ENCODE data around the gene BTBD2.

Gene BTBD2

DNA sequence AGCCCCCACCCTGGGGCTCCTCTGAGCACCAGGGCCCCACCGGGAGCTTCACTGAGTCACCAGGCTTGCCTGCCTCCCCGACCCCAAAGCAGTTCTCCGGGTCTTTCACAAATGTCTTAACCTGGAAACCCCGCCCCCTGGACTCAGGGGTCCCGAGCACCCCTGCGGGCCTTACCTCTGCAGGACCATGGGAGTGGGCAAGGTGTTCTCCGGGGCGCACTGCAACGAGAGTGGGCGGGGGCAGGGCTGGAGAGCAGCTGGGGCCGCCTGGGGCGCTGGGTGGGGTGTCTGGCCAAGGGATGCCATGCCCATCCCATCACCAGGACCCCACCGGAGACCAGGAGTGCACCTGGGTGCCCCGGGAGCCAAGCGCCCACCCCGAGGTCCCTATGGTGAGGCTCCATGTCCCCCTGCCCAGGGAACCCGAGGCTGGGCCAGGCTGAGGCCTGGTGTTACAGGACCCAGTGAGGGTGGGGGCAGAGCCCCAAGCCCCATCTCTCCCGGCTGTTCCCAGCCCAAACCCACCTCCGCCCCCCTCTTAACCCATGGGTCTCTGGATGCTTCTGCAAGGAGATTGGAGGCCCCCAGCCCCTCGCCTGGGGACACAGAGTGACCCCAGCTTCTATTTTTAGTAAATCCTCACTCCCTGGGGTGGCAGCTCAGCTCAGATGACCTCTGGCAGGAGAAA is 24.6 kb upstream of the BTBD2 start:
- DNase-seq (ENCODE audit: low spot score), result no peak
- in situ Hi-C loops (cut with MboI; ENCODE audit: low sequenced_read_pairs, unreplicated experiment), result no loop called here
- TF ChIP-seq, protein P1, sequence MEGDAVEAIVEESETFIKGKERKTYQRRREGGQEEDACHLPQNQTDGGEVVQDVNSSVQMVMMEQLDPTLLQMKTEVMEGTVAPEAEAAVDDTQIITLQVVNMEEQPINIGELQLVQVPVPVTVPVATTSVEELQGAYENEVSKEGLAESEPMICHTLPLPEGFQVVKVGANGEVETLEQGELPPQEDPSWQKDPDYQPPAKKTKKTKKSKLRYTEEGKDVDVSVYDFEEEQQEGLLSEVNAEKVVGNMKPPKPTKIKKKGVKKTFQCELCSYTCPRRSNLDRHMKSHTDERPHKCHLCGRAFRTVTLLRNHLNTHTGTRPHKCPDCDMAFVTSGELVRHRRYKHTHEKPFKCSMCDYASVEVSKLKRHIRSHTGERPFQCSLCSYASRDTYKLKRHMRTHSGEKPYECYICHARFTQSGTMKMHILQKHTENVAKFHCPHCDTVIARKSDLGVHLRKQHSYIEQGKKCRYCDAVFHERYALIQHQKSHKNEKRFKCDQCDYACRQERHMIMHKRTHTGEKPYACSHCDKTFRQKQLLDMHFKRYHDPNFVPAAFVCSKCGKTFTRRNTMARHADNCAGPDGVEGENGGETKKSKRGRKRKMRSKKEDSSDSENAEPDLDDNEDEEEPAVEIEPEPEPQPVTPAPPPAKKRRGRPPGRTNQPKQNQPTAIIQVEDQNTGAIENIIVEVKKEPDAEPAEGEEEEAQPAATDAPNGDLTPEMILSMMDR (IDR thresholded peaks at IDR 0.05; ENCODE audit: borderline replicate concordance, control extremely low read depth, extremely low read depth, insufficient read depth, missing control alignments), result no peak

DNA sequence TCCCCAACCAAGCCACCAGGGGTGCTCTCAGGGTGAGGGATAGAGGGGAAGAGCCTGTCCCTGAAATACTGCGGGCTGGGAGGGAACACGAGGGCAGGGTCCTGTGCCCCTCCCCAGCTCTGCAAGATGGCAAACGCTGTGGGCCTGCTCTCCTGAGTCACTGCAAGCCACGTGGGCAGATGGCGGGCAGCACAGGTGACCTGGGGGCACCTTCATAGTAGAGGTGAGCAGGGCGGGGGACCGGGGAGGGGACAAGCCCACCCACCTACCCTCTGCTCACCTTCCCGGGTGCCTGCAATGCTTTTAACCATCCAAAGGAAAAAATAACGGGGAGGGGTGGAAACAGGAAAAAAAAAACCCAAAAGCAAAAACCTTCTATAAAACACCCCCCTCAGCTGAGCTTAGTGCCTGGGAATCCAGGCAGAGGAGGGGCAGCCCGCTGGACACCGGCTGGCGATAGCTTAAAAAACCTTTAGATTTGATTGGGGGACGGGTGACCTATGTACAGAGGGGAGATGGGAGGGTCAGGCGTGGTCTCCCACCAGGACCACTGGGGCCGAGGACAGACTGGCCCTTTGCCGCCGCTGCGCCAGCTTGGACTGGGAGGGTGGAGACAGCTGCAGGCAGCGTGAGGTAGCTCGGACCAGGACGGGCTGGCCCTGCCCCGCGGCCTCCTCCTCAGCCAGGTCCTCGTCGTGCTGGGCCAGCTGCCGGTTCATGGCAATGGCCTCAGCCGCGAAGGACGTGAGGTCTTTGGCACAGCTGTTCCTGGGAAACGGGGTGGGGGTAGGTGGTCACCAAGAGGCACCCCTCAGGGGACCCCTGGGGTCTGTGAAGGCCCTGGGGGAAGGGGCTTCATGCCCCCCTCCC is 23.8 kb upstream of the BTBD2 start:
- DNase-seq (ENCODE audit: low spot score), result no peak
- in situ Hi-C loops (cut with MboI; ENCODE audit: low sequenced_read_pairs, unreplicated experiment), result no loop called here
- TF ChIP-seq, protein P1 (IDR thresholded peaks at IDR 0.05; ENCODE audit: borderline replicate concordance, control extremely low read depth, extremely low read depth, insufficient read depth, missing control alignments), result no peak

DNA sequence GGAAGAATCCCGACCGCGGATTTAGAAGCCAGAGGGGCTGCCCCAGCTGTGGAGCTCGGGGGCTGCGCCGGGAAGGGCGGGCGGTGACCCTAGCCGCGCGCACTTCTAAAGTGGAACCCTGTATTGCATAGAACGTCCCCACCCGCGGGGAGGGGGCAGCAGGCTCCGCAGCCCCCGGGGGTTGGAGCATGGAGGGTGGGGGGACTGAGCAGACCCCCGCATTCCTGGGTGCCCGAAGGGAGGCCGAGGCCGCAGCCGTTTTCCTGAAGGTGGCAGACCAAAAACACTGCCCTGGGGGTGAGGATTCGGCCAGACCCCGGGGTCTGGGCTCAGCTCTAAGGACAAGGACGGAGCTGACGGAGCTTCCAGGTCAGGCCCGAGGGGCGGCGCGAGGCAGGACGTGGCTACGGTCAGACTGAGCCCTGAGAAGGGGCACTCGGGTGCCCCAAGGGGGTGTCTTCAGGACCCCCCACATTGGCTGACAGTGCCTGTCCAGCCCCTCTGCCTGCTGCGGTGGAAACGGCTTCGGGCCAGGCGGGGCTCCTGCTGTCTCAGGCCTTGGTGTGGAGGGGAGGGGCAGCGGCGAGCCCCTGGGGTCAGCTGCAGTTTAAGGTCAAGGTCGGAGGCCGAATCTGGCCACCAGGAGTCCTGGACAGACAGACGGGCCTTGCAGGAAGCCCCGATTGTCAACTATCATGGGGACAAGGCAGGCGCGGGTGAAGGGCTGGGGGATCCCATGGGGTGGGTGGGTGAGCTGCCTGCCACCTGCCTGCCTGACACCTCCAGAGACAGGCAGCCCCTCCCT is 23.0 kb upstream of the BTBD2 start:
- TF ChIP-seq, protein P1 (IDR thresholded peaks at IDR 0.05; ENCODE audit: borderline replicate concordance, control extremely low read depth, extremely low read depth, insufficient read depth, missing control alignments), result no peak
- in situ Hi-C loops (cut with MboI; ENCODE audit: low sequenced_read_pairs, unreplicated experiment), result no loop called here
- no peak for DNase-seq (ENCODE audit: low spot score)

DNA sequence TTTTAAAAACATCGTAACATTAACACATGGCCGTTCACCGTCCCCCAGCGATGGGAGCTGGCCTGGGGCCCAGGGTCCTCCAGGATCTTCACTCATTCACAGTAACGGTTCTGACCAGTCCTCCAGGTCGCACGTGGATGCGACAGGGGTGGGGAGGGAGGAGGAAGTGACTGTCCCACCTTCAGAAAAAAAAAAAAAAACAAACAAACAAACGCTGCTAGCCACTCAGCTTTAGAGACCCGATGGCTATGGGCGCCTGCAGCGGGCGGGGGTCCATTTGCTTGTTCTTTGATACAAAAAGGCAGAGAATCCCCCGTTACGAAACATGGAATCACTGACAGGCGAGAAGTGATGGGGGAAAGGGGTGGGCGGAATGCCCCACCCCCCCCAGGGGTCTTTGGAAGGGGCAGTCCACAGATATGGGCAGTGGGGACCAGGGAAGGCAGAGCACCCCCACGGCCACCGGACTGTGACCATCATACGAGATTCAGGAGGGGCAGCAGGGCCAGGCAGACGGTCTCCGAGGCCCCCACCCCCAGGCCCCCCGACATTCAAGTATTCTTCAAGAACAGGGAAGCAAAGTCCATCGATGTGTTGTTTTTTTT is 22.2 kb upstream of the BTBD2 start:
- TF ChIP-seq, protein P1 (IDR thresholded peaks at IDR 0.05; ENCODE audit: borderline replicate concordance, control extremely low read depth, extremely low read depth, insufficient read depth, missing control alignments), result no peak
- in situ Hi-C loops (cut with MboI; ENCODE audit: low sequenced_read_pairs, unreplicated experiment), result no loop called here
- no peak for DNase-seq (ENCODE audit: low spot score)

DNA sequence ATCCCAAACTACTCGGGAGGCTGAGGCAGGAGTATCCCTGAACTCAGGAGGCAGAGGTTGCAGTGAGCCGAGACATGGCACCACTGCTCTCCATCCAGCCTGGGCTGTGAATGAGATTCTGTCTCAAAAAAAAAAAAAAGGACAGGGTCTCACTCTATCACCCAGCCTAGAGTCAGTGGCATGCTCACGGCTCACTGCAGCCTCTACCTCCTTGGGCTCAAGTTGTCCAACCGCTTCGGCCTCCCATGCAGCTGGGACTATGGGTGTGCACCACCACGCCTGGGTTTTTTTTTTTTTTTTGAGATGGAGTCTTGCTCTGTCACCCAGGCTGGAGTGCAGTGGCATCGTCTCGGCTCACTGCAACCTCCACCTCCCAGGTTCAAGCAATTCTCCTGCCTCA is 20.9 kb upstream of the BTBD2 start:
- TF ChIP-seq, protein P1 (IDR thresholded peaks at IDR 0.05; ENCODE audit: borderline replicate concordance, control extremely low read depth, extremely low read depth, insufficient read depth, missing control alignments), result no peak
- DNase-seq (ENCODE audit: low spot score), result no peak
- in situ Hi-C loops (cut with MboI; ENCODE audit: low sequenced_read_pairs, unreplicated experiment), result no loop called here

DNA sequence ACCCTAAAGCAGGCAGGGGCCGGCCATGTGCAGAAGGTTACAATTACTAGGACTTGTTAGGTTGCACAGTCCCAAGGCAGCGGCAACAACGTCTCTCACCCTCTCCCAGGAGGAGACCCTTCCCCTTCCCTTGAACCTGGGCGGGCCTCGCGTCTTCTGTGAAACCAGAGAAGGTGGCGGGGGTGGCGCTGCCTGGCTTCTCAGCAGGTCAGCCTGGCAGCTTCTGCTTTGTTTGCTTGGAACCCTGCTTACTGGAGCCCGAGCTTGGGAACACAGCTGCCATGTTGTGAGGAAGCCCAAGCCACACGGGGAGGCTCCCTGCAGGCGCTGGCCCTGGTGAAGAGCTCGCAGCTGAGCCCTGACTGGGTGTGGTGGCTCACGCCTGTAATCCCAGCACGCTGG is 20.1 kb upstream of the BTBD2 start:
- DNase-seq (ENCODE audit: low spot score), result no peak
- in situ Hi-C loops (cut with MboI; ENCODE audit: low sequenced_read_pairs, unreplicated experiment), result no loop called here
- TF ChIP-seq, protein P1 (IDR thresholded peaks at IDR 0.05; ENCODE audit: borderline replicate concordance, control extremely low read depth, extremely low read depth, insufficient read depth, missing control alignments), result no peak

Measured in GM13976 (cell line).